Neuronal stem cell (in vitro differentiated cells): ENCODE data around the gene ZPR1.

Experiments
- DNase-seq: peaks from one replicate; pipeline ENCODE4 v3.0.0-alpha.2; 2013; ENCODE audit warnings: low spot score
- H2AFZ ChIP-seq: one replicate; pipeline ENCODE4 v1.6.1; 2013; ENCODE audit warnings: mild to moderate bottlenecking, low read length, inconsistent platforms
- H2AK5ac ChIP-seq: 2 replicates; pipeline ENCODE4 v1.6.1; 2013; ENCODE audit warnings: low read depth, mild to moderate bottlenecking, inconsistent platforms, low read length, moderate library complexity, mixed read lengths
- H2BK120ac ChIP-seq: 2 replicates; pipeline ENCODE4 v1.6.1; 2013; ENCODE audit warnings: low read depth, mild to moderate bottlenecking, inconsistent platforms, low read length, moderate library complexity, mixed read lengths
- H2BK12ac ChIP-seq: one replicate; pipeline ENCODE4 v1.6.1; 2013; ENCODE audit warnings: low read length, inconsistent platforms
- H2BK15ac ChIP-seq: 2 replicates; pipeline ENCODE4 v1.6.1; 2013; ENCODE audit warnings: mild to moderate bottlenecking, low read length, inconsistent platforms, mixed read lengths
- H2BK5ac ChIP-seq: one replicate; pipeline ENCODE4 v1.6.1; 2013; ENCODE audit warnings: inconsistent platforms, mild to moderate bottlenecking, low read length, moderate library complexity
- H3K14ac ChIP-seq: one replicate; pipeline ENCODE4 v1.6.1; 2013; ENCODE audit warnings: low read length, inconsistent platforms
- H3K18ac ChIP-seq: 2 replicates; pipeline ENCODE4 v1.6.1; 2013; ENCODE audit warnings: low read length, inconsistent platforms
- H3K23ac ChIP-seq: 2 replicates; pipeline ENCODE4 v1.6.1; 2013; ENCODE audit warnings: low read depth, mild to moderate bottlenecking, mixed read lengths, low read length, inconsistent platforms; ENCODE audit not compliant: poor library complexity
- H3K27ac ChIP-seq: replicated peaks from 3 replicates; pipeline ENCODE4 v1.5.1; 2013; ENCODE audit warnings: low read length, inconsistent platforms
- H3K27me3 ChIP-seq, 3 experiments: 2 replicates each; pipeline ENCODE4 v1.6.1; 2013; ENCODE audit warnings: low read length in 3 of 3, mild to moderate bottlenecking in 2 of 3, inconsistent platforms in 1 of 3, low read depth in 1 of 3, mixed read lengths in 1 of 3, moderate library complexity in 1 of 3; ENCODE audit not compliant: control insufficient read depth in 3 of 3, insufficient read depth in 3 of 3
- H3K36me3 ChIP-seq, 2 donors: replicated peaks in 1 of 2; 2 replicates each; pipeline ENCODE4 v1.6.1; 2013; ENCODE audit warnings: low read length in 2 of 2; ENCODE audit not compliant: control insufficient read depth in 2 of 2, insufficient read depth in 2 of 2
- H3K4ac ChIP-seq: 2 replicates; pipeline ENCODE4 v1.6.1; 2013; ENCODE audit warnings: inconsistent platforms, mild to moderate bottlenecking, low read length, moderate library complexity
- H3K4me1 ChIP-seq, 2 donors: 1 replicate in 1 of 2; 2 replicates in 1 of 2; pipeline ENCODE4 v1.6.1; 2013; ENCODE audit warnings: low read length in 2 of 2, low read depth in 1 of 2; ENCODE audit not compliant: control insufficient read depth in 2 of 2, insufficient read depth in 1 of 2
- H3K4me2 ChIP-seq: one replicate; pipeline ENCODE4 v1.6.1; 2013; ENCODE audit warnings: mild to moderate bottlenecking, low read length, inconsistent platforms; ENCODE audit not compliant: insufficient read depth, poor library complexity, severe bottlenecking
- H3K4me3 ChIP-seq, 2 donors: 2 replicates each; pipeline ENCODE4 v1.5.1; 2013; ENCODE audit warnings: low read length in 2 of 2, mild to moderate bottlenecking in 2 of 2, inconsistent platforms in 1 of 2, moderate library complexity in 1 of 2
- H3K79me1 ChIP-seq: one replicate; pipeline ENCODE4 v1.6.1; 2013; ENCODE audit warnings: low read depth, mild to moderate bottlenecking, inconsistent platforms, low read length, moderate library complexity
- H3K9ac ChIP-seq: one replicate; pipeline ENCODE4 v1.6.1; 2013; ENCODE audit warnings: mild to moderate bottlenecking, low read depth, low read length, inconsistent platforms; ENCODE audit not compliant: poor library complexity
- H3K9me3 ChIP-seq, 2 donors: replicated peaks in 1 of 2; 2 replicates each; pipeline versions ENCODE3 to v1.6.1; 2013; ENCODE audit warnings: low read length in 2 of 2, mild to moderate bottlenecking in 2 of 2, inconsistent platforms in 1 of 2, low read depth in 1 of 2, mixed read lengths in 1 of 2, moderate library complexity in 1 of 2; ENCODE audit not compliant: control insufficient read depth in 2 of 2, insufficient read depth in 1 of 2
- H4K8ac ChIP-seq: one replicate; pipeline ENCODE4 v1.6.1; 2013; ENCODE audit warnings: low read depth, mild to moderate bottlenecking, inconsistent platforms, low read length, moderate library complexity
- H4K91ac ChIP-seq: one replicate; pipeline ENCODE4 v1.6.1; 2013; ENCODE audit warnings: low read length, low read depth, mild to moderate bottlenecking, inconsistent platforms; ENCODE audit not compliant: poor library complexity
- WGBS, 2 donors: extraction: QIAGEN DNeasy Blood & Tissue Kit; methylation state at CpG; one replicate each; pipeline ENCODE4 v1.1.7; 2013; ENCODE audit warnings: missing lambda C conversion rate in 2 of 2, mixed read lengths in 1 of 2; ENCODE audit not compliant: insufficient read length in 2 of 2, insufficient replicate concordance in 1 of 2; ENCODE audit errors: extremely low coverage in 2 of 2; 5-methylcytosine and 5-hydroxymethylcytosine counted together

ZPR1 gene

DNA sequence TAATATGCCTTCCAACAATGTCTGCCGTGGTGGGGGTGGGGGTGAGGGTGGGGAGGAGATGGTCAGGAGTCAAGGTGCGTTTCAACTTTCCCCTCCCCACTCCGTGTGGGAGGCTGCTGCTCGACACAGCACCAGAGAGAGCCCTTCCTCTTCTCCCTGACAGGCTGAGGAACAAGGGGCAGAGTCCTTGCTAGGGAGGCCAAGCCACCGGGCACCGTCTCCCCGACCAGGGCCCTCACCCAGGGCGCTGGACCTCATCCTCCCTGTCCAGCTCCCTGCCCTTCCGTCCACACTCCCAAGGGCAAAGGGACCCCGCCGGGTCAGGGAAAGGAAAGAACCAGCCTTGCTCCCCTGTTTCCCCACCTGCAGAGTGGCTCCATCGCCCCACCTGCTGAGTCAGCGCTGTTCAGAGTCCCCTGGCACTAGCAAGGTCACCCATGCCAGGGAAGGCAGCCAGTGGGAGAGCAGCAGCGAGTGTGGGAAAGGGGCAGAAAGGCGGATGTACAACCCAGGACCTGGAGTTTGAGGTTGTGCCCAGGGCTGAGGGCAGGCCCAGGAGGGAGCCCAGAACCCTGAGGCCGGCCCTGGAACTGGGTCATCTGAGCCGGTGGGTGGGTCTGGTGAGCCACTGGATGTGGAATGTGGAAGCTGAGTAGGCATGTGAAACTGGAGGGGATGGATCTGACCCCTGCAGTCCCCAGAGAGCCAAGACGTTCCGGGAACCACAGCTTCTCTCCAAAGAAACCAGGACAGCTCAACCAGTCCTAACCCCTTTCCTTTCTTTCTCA lies 62.2 kb downstream of the ZPR1 start:
- Histone ChIP-seq H3K27ac (peak overlapping the region; percentile 39), H2BK15ac (peak overlapping the region; percentile 53), H3K27me3 (peaks cover 0 to 3% (median 0%) of the 10 kb centered on the region in 3 experiments), H2BK5ac (no peak overlapping the region), H3K4me3 (no peak overlapping the region), H3K23ac (peak overlapping the region; percentile 20), H2AK5ac (peak overlapping the region; percentile 90), H3K14ac (no peak overlapping the region), H3K4me1 (peaks cover 4 to 19% of the 10 kb centered on the region in 2 donors), H3K9ac (peak overlapping the region; percentile 2), H2BK12ac (peak overlapping the region; percentile 24), H3K9me3 (no peaks in the 10 kb centered on the region), H3K36me3 (no peaks in the 10 kb centered on the region), H3K4me2 (no peak overlapping the region), H4K91ac (no peak overlapping the region), H2BK120ac (peak overlapping the region; percentile 93), H4K8ac (peak overlapping the region; percentile 19), H3K18ac (peak overlapping the region; percentile 95), H2AFZ (peak overlapping the region; percentile 18), H3K4ac (no peak overlapping the region), H3K79me1 (no peaks in the 10 kb centered on the region)
- no CpG with 5 or more reads among the region's 19 CpGs for WGBS, 2 donors
- no peak for DNase-seq

DNA sequence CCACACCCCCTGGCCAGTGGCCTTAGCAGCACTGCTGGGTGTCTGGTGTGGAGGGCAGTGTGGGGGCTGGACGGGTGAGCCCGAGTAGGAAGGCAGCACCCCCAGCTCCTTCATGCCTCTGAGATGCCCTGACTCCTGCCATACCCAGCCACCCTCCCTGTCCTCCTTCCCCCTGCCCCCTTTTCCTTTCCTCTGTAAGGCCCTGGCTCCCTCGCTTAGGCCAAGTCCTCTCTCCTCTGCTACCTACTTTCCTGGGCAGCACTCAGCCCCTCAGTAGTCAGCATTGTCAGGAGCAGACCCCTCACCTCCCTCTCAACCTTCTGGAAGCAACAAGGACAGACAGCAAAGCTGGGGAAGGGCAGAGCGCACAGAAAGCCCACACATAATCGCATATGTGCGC lies 63.0 kb downstream of the ZPR1 start:
- H2AFZ ChIP-seq, result no peak overlapping the region
- H3K9me3 ChIP-seq, result no peaks in the 10 kb centered on the region
- no peak overlapping the region for H4K8ac ChIP-seq
- H2BK120ac ChIP-seq, result peak overlapping the region; percentile 18
- H3K18ac ChIP-seq, result peak overlapping the region; percentile 48
- peak overlapping the region; percentile 86 for H2BK15ac ChIP-seq
- peaks cover 0 to 17% of the 10 kb centered on the region in 2 donors for H3K4me1 ChIP-seq
- H3K27ac ChIP-seq, result no peak overlapping the region
- no peak overlapping the region for H3K4me2 ChIP-seq
- no peaks in the 10 kb centered on the region for H3K79me1 ChIP-seq
- no CpG with 5 or more reads among the region's 6 CpGs for WGBS, 2 donors
- H3K4me3 ChIP-seq, result no peak overlapping the region
- H4K91ac ChIP-seq, result no peak overlapping the region
- H3K14ac ChIP-seq, result no peak overlapping the region
- DNase-seq, result no peak
- H3K27me3 ChIP-seq, result peaks cover 0 to 3% (median 0%) of the 10 kb centered on the region in 3 experiments
- H2AK5ac ChIP-seq, result peak overlapping the region; percentile 30
- H3K23ac ChIP-seq, result peak overlapping the region; percentile 38
- H2BK12ac ChIP-seq, result peak overlapping the region; percentile 47
- no peaks in the 10 kb centered on the region for H3K36me3 ChIP-seq
- no peak overlapping the region for H3K9ac ChIP-seq
- H3K4ac ChIP-seq, result no peak overlapping the region
- H2BK5ac ChIP-seq, result no peak overlapping the region
